Measurements from ENCODE around the gene SYNE1. TPM values are rescaled to one million over a fixed set of nuclear protein-coding genes. Genes with fewer than 3 reads are reported as not detected.

SYNE1 gene
- total RNA-seq, 1 donor from 2014 or later: 258 TPM

GRCh38 chr6:152240436-152240835 lies 396.7 kb downstream of the SYNE1 start:
- DNase-seq (ENCODE audit: low read depth): no peak

GRCh38 chr6:152236370-152237097 lies 400.6 kb downstream of the SYNE1 start:
- peak; percentile 28 for DNase-seq (ENCODE audit: low read depth)

- DNase-seq (ENCODE audit: low read depth): no peak
Observed at GRCh38 chr6:152233547-152234320, 403.4 kb downstream of the SYNE1 start.

- peak; percentile 31 for DNase-seq (ENCODE audit: low read depth)
Observed at GRCh38 chr6:152232501-152233151, 404.5 kb downstream of the SYNE1 start.

- DNase-seq (ENCODE audit: low read depth): no peak
Observed at GRCh38 chr6:152229330-152229729, 407.8 kb downstream of the SYNE1 start.

- no peak for DNase-seq (ENCODE audit: low read depth)
Observed at GRCh38 chr6:152226119-152226518, 411.0 kb downstream of the SYNE1 start.

GRCh38 chr6:152225241-152225934 lies 411.8 kb downstream of the SYNE1 start:
- DNase-seq (ENCODE audit: low read depth): no peak

GRCh38 chr6:152223636-152224035 lies 413.5 kb downstream of the SYNE1 start:
- no peak for DNase-seq (ENCODE audit: low read depth)

GRCh38 chr6:152221806-152222628 lies 415.1 kb downstream of the SYNE1 start:
- no peak for DNase-seq (ENCODE audit: low read depth)

- DNase-seq (ENCODE audit: low read depth): no peak
Observed at GRCh38 chr6:152220786-152221185, 416.4 kb downstream of the SYNE1 start.

- DNase-seq (ENCODE audit: low read depth): no peak
Observed at GRCh38 chr6:152218887-152219286, 418.3 kb downstream of the SYNE1 start.

- no peak for DNase-seq (ENCODE audit: low read depth)
Observed at GRCh38 chr6:152212437-152212836, 424.7 kb downstream of the SYNE1 start.

- no peak for DNase-seq (ENCODE audit: low read depth)
Observed at GRCh38 chr6:152209211-152209610, 428.0 kb downstream of the SYNE1 start.

- no peak for DNase-seq (ENCODE audit: low read depth)
Observed at GRCh38 chr6:152207915-152208714, 429.0 kb downstream of the SYNE1 start.

- DNase-seq (ENCODE audit: low read depth): no peak
Observed at GRCh38 chr6:152206072-152206818, 430.9 kb downstream of the SYNE1 start.

GRCh38 chr6:152204591-152204990 lies 432.6 kb downstream of the SYNE1 start:
- DNase-seq (ENCODE audit: low read depth): no peak

- no peak for DNase-seq (ENCODE audit: low read depth)
Observed at GRCh38 chr6:152201120-152201519, 436.0 kb downstream of the SYNE1 start.

GRCh38 chr6:152195896-152196295 lies 441.3 kb downstream of the SYNE1 start:
- DNase-seq (ENCODE audit: low read depth): no peak

- no peak for DNase-seq (ENCODE audit: low read depth)
Observed at GRCh38 chr6:152189736-152190135, 447.4 kb downstream of the SYNE1 start.
